Sigmoid colon (tissue), 7 donors: ENCODE measurements around the gene KCNIP3. TPM values are rescaled to one million over a fixed set of nuclear protein-coding genes. Genes with fewer than 3 reads are reported as not detected.

Experiments used
- DNase-seq: peaks from one replicate; pipeline ENCODE4 v3.0.0-alpha.2; 2019
- H3K27ac ChIP-seq, 4 donors: fragments of 200-600 bp; sonication (generic); one replicate each; pipeline ENCODE4 v1.5.1; 2016 to 2019; ENCODE audit warnings: mild to moderate bottlenecking in 1 of 4
- H3K27me3 ChIP-seq, 3 donors: fragments of 200-600 bp; sonication (generic); one replicate each; pipeline ENCODE4 v1.5.1; 2019; ENCODE audit warnings: mild to moderate bottlenecking in 1 of 3
- H3K36me3 ChIP-seq, 4 donors: fragments of 200-600 bp; sonication (generic); one replicate each; pipeline ENCODE4 v1.5.1; 2016 to 2019
- H3K4me1 ChIP-seq, 4 donors: fragments of 200-600 bp; sonication (generic); one replicate each; pipeline ENCODE4 v1.5.1; 2017 to 2019
- H3K4me3 ChIP-seq, 4 donors: fragments of 200-600 bp; sonication (generic); one replicate each; pipeline ENCODE4 v1.5.1; 2017 to 2019; ENCODE audit warnings: mild to moderate bottlenecking in 2 of 4, moderate library complexity in 1 of 4
- H3K9me3 ChIP-seq, 4 donors: fragments of 200-600 bp in 3 of 4; sonication (generic) in 3 of 4; one replicate each; pipeline versions ENCODE4 v1.5.1 to v1.6.1; 2013 to 2019
- CTCF ChIP-seq, 4 experiments: fragments of 450-650 bp in 3 of 4; fragments of 200-600 bp in 1 of 4; IDR thresholded peaks; one replicate each; pipeline ENCODE4 v1.5.1; 2016 to 2019; ENCODE audit warnings: antibody characterized with exemption in 4 of 4, mild to moderate bottlenecking in 3 of 4, moderate library complexity in 2 of 4
- EP300 ChIP-seq, 4 donors: sonication (generic); formaldehyde crosslinking; IDR thresholded peaks; one replicate each; pipeline ENCODE4 v1.6.1; 2017; ENCODE audit warnings: antibody characterized with exemption in 4 of 4
- POLR2A ChIP-seq, 2 donors: fragments of 450-650 bp; IDR thresholded peaks; one replicate each; pipeline ENCODE4 v1.6.1; 2016; ENCODE audit warnings: antibody characterized with exemption in 2 of 2, mild to moderate bottlenecking in 2 of 2, moderate library complexity in 2 of 2
- POLR2AphosphoS5 ChIP-seq, 4 donors: sonication (generic); formaldehyde crosslinking; IDR thresholded peaks; one replicate each; pipeline ENCODE4 v1.6.1; 2017; ENCODE audit warnings: antibody characterized with exemption in 4 of 4
- WGBS, 2 donors: extraction: QIAGEN DNeasy Blood & Tissue Kit; methylation state at CpG; one replicate each; pipeline ENCODE4 v1.1.7; 2013; 5-methylcytosine and 5-hydroxymethylcytosine counted together
- intact Hi-C: fragments of 100-400 bp; cut with DNase I; formaldehyde crosslinking; loops from one replicate; pipeline ENCODE4 v1.15.1; 2023
- polyA plus RNA-seq, 3 donors: library from polyadenylated mRNA; stranded (reverse); fragments of 200-250 nt; gene quantifications; one replicate each; pipeline ENCODE4 v1.2.3, GENCODE V29; 2013
- total RNA-seq, 4 donors: library from RNA; depleted of rRNA; stranded (reverse); fragments of >200 nt; gene quantifications; one replicate each; pipeline ENCODE4 v1.1.0, GENCODE V29; 2016
- donor health status: healthy with polysubstance abuse.
- donor health status: Bipolar disorder and iron deficiency.
- donor health status: healthy.

Gene KCNIP3
- total and polyA plus RNA-seq, 7 donors = 1.8 to 23.8 (median 11.8) TPM

GRCh38 chr2:95349568-95350322, 52.6 kb downstream of the KCNIP3 start:
- Histone ChIP-seq H3K9me3 (no peaks in the 10 kb centered on the region), H3K36me3 (no peaks in the 10 kb centered on the region), H3K27ac (no peak overlapping the region), H3K27me3 (no peaks in the 10 kb centered on the region), H3K4me3 (no peak overlapping the region), H3K4me1 (peaks cover 0 to 24% (median 18%) of the 10 kb centered on the region in 4 donors)
- 73 to 85% methylated on average over 12 of the region's 12 CpGs for WGBS, 2 donors
- intact Hi-C loops = loop anchor here (5.0 kb wide), 3 partner anchors 38 to 142 kb away; partner anchors contain the start of genes FAHD2A and ZNF892
- DNase-seq = peak; percentile 44
- TF ChIP-seq CTCF (IDR thresholded peaks at IDR 0.05) (no peak), POLR2A (IDR thresholded peaks at IDR 0.05) (no peak), POLR2AphosphoS5 (IDR thresholded peaks at IDR 0.05) (no peak), EP300 (IDR thresholded peaks at IDR 0.05) (no peak)

- Histone ChIP-seq H3K4me3 (no peak overlapping the region), H3K4me1 (peaks cover 0 to 18% (median 15%) of the 10 kb centered on the region in 4 donors), H3K36me3 (no peaks in the 10 kb centered on the region), H3K9me3 (no peaks in the 10 kb centered on the region), H3K27me3 (no peaks in the 10 kb centered on the region), H3K27ac (no peak overlapping the region)
- peak; percentile 46 for DNase-seq
- intact Hi-C loops = no loop called here
- 60 to 68% methylated on average over 7 of the region's 7 CpGs for WGBS, 2 donors
- TF ChIP-seq CTCF (IDR thresholded peaks at IDR 0.05) (no peak), EP300 (IDR thresholded peaks at IDR 0.05) (no peak), POLR2AphosphoS5 (IDR thresholded peaks at IDR 0.05) (no peak), POLR2A (IDR thresholded peaks at IDR 0.05) (no peak)
Measured at GRCh38 chr2:95350368-95350767, 53.2 kb downstream of the KCNIP3 start.

DNA sequence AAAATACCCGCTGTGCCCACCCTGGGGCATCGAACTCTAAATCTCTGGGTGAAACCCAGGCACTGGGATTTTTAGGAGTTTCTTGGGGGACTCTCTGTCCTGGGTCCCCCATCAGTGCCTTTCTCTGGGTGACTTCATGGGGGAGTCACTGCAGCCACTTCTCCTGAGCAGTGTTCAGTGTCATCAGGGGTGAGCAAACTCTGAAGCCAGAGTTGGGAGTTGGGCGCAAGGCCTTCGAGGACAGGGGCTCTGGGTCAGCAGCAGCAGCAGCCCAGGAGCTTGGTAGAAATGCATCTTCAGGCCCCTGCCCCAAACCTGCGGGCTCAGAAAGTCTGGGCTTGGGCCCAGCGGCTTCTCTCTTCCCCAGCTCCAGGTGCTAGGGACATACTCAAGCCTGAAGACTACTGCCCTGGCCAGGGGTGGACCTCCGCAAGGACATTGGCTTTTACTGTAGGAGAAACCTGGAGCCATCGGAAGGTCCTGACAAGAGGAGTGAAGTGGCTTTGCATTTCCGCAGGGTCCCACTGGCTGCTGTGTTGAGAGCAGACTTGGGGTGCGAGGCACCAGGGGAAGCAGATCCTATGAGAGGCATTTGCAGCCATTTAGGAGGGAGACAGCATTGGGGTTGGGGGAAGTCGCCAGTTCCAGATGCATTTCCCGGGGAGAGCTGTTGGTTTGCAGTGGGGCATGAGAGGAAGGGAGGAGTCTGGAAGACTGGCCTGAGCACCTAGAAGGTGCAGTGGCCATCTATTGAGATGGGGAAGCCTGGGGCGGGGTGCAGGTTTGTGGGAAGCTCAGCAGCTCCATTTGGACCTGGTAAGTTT, 53.8 kb downstream of the KCNIP3 start:
- Histone ChIP-seq H3K27me3 (no peaks in the 10 kb centered on the region), H3K27ac (no peak overlapping the region), H3K4me3 (no peak overlapping the region), H3K36me3 (no peaks in the 10 kb centered on the region), H3K9me3 (no peaks in the 10 kb centered on the region), H3K4me1 (peaks cover 0 to 16% (median 13%) of the 10 kb centered on the region in 4 donors)
- 89% methylated on average over 13 of the region's 13 CpGs for WGBS, 2 donors
- peak; percentile 39 for DNase-seq
- intact Hi-C loops = no loop called here
- TF ChIP-seq POLR2A (IDR thresholded peaks at IDR 0.05) (no peak), CTCF (IDR thresholded peaks at IDR 0.05) (no peak), POLR2AphosphoS5 (IDR thresholded peaks at IDR 0.05) (no peak), EP300 (IDR thresholded peaks at IDR 0.05) (no peak)

GRCh38 chr2:95351598-95351915, 54.4 kb downstream of the KCNIP3 start:
- intact Hi-C loops = no loop called here
- no peak for DNase-seq
- 81 to 84% methylated on average over 4 of the region's 4 CpGs for WGBS, 2 donors
- TF ChIP-seq EP300 (IDR thresholded peaks at IDR 0.05) = no peak
- TF ChIP-seq POLR2A (IDR thresholded peaks at IDR 0.05) = no peak
- TF ChIP-seq CTCF (IDR thresholded peaks at IDR 0.05) = no peak
- TF ChIP-seq POLR2AphosphoS5 (IDR thresholded peaks at IDR 0.05) = no peak
- no peak overlapping the region for H3K27ac ChIP-seq
- H3K27me3 ChIP-seq = no peaks in the 10 kb centered on the region
- peaks cover 0 to 16% (median 13%) of the 10 kb centered on the region in 4 donors for H3K4me1 ChIP-seq
- H3K36me3 ChIP-seq = no peaks in the 10 kb centered on the region
- no peak overlapping the region for H3K4me3 ChIP-seq
- H3K9me3 ChIP-seq = no peaks in the 10 kb centered on the region
